ENCODE data around the gene GCNT2. TPM values are rescaled to one million over a fixed set of nuclear protein-coding genes. Genes with fewer than 3 reads are reported as not detected.
"Not testable (repeated sequence)": the region's sequence is repeated elsewhere in the genome, so short reads cannot be mapped to it uniquely, and the experiment has no call there.

Gene GCNT2
- total RNA-seq, 1 donor from 2014 or later, result 13.2 TPM

DNA sequence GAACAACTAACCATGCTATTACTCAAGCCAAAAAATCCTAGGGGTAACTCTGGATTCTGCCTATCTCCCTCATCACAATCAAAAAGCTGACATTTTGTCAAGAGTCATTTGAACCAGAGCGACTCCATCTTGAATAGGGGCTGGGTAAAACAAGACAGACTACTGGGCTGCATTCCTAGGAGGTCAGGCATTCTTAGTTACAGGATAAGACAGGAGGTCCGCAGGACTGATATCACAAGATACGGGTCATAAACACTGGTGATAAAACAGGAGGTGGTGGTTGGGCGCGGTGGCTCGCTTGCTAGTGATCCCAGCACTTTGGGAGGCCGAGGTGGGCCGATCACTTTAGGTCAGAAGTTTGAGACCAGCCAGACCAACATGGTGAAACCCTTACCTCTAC, 141.1 kb downstream of the GCNT2 start:
- Mint-ChIP-seq H3K36me3 (ENCODE audit: unreplicated experiment) (peaks cover 15% of the 10 kb centered on the region), H3K4me1 (ENCODE audit: low read depth, unreplicated experiment) (no peaks in the 10 kb centered on the region), H3K4me3 (ENCODE audit: unreplicated experiment) (no peak overlapping the region)

DNA sequence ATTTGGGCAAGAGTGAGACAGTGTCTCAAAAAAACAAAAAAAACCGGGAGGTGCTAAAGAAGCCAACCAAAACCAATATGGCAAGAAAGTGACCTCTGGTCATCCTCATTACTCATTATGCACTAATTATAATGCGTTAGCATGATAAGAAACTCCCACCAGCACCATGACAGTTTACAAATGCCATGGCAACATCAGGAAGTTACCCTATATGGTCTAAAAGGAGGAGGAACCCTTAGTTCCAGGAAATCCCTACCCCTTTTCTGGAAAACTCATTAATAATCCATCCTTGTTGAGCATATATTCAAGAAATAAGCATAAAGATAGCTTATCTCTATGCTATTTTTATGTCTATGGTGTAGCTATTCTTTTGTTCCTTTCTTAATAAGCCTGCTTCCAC, 141.6 kb downstream of the GCNT2 start:
- no peak for DNase-seq
- H3K9me3 Mint-ChIP-seq (ENCODE audit: unreplicated experiment), result peaks cover 4% of the 10 kb centered on the region
- TF ChIP-seq, protein P1, sequence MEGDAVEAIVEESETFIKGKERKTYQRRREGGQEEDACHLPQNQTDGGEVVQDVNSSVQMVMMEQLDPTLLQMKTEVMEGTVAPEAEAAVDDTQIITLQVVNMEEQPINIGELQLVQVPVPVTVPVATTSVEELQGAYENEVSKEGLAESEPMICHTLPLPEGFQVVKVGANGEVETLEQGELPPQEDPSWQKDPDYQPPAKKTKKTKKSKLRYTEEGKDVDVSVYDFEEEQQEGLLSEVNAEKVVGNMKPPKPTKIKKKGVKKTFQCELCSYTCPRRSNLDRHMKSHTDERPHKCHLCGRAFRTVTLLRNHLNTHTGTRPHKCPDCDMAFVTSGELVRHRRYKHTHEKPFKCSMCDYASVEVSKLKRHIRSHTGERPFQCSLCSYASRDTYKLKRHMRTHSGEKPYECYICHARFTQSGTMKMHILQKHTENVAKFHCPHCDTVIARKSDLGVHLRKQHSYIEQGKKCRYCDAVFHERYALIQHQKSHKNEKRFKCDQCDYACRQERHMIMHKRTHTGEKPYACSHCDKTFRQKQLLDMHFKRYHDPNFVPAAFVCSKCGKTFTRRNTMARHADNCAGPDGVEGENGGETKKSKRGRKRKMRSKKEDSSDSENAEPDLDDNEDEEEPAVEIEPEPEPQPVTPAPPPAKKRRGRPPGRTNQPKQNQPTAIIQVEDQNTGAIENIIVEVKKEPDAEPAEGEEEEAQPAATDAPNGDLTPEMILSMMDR (IDR thresholded peaks at IDR 0.05; ENCODE audit: partially characterized antibody, unreplicated experiment), result no peak
- H3K4me3 Mint-ChIP-seq (ENCODE audit: unreplicated experiment), result no peak overlapping the region
- no peaks in the 10 kb centered on the region for H3K4me1 Mint-ChIP-seq (ENCODE audit: low read depth, unreplicated experiment)
- peaks cover 15% of the 10 kb centered on the region for H3K36me3 Mint-ChIP-seq (ENCODE audit: unreplicated experiment)
- H3K27ac Mint-ChIP-seq (ENCODE audit: unreplicated experiment), result no peak overlapping the region
- peaks cover 2% of the 10 kb centered on the region for H3K27me3 Mint-ChIP-seq (ENCODE audit: unreplicated experiment)

More for the DNA sequence above, 141.1 kb downstream of the GCNT2 start:
- DNase-seq, result no peak
- Mint-ChIP-seq H3K9me3 (ENCODE audit: unreplicated experiment) (peaks cover 4% of the 10 kb centered on the region), H3K27ac (ENCODE audit: unreplicated experiment) (no peak overlapping the region), H3K27me3 (ENCODE audit: unreplicated experiment) (peaks cover 2% of the 10 kb centered on the region)
- TF ChIP-seq, protein P1 (IDR thresholded peaks at IDR 0.05; ENCODE audit: partially characterized antibody, unreplicated experiment), result no peak

DNA sequence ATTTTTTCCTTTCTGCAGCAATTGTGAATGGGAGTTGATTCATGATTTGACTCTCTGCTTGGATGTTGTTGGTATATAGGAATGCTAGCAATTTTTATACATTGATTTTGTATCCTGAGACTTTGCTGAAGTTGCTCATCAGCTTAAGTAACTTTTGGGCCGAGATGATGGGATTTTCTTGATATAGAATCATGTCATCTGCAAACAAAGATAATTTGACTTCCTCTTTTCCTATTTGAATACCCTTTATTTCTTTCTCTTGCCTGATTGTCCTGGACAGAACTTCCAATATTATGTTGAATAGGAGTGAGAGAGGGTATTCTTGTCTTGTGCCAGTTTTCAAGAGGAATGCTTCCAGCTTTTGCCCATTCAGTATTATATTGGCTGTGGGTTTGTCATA, 144.4 kb downstream of the GCNT2 start:
- H3K4me1 Mint-ChIP-seq (ENCODE audit: low read depth, unreplicated experiment); H3K27me3 Mint-ChIP-seq (ENCODE audit: unreplicated experiment); H3K9me3 Mint-ChIP-seq (ENCODE audit: unreplicated experiment); DNase-seq; H3K4me3 Mint-ChIP-seq (ENCODE audit: unreplicated experiment); H3K27ac Mint-ChIP-seq (ENCODE audit: unreplicated experiment): not testable (repeated sequence)
- H3K36me3 Mint-ChIP-seq (ENCODE audit: unreplicated experiment), result peaks cover 15% of the 10 kb centered on the region

DNA sequence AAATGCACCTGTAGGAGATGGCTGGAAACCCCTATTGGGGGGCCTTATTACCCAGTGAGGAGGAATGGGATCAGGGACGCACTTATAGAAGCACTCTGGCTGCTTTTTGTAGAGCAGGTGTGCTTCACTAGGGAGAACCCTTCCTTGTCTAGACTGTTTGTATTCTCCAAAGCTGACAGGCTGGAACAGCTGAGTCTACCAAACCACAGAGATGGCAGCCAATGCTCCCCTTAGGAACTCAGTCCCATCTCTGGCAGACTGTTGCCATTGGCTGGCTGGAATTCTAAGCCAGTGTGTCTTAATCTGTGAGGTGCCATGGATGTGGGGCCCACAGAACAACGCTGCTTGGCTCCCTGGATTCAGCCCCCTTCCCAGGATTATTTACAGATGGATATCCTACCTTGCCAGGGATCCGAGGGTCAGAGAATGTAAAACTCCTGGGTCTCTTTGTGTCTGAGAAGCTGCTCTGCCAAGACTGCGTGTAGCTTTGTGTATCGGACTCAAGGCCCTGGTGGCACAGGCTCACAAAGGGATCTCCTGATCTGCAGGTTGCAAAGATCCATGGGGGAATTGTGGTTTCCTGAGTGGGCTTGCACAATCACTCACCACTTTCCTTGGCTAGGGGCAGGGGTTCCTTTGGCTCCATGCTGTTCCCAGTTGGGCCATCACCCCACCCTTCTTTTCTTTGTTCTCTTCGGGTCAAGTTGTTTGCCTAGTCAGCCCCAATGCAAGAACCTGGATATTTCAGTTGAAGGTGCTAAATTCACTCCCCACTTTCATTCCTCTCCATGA, 147.2 kb downstream of the GCNT2 start:
- DNase-seq, result no peak

DNA sequence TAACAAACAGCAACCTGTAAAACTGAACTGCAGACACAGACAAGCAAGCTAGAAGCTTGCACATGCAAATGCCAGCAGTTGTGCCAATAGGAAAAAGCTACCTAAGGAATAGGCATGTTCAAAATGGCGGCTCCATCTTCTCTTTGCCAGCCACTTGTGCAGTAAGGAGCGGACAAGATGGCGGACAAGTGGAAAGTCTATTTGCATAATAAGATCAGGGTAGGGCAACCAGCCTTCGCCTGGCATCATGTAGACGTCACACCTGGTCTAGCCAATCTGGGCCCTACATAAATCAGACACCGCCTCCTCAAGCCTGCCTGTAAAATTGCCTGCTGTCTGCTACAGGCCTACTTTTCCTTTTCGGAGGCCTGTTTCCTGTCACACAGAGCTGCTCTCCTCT, 155.3 kb downstream of the GCNT2 start:
- no peaks in the 10 kb centered on the region for H3K9me3 Mint-ChIP-seq (ENCODE audit: unreplicated experiment)
- TF ChIP-seq, protein P1 (IDR thresholded peaks at IDR 0.05; ENCODE audit: partially characterized antibody, unreplicated experiment), result no peak
- H3K4me3 Mint-ChIP-seq (ENCODE audit: unreplicated experiment), result no peak overlapping the region
- no peak overlapping the region for H3K27ac Mint-ChIP-seq (ENCODE audit: unreplicated experiment)
- no peak for DNase-seq
- H3K4me1 Mint-ChIP-seq (ENCODE audit: low read depth, unreplicated experiment), result no peaks in the 10 kb centered on the region
- peaks cover 4% of the 10 kb centered on the region for H3K36me3 Mint-ChIP-seq (ENCODE audit: unreplicated experiment)
- no peaks in the 10 kb centered on the region for H3K27me3 Mint-ChIP-seq (ENCODE audit: unreplicated experiment)

More for the DNA sequence above, 147.2 kb downstream of the GCNT2 start:
- Mint-ChIP-seq H3K36me3 (ENCODE audit: unreplicated experiment) (peaks cover 15% of the 10 kb centered on the region), H3K4me1 (ENCODE audit: low read depth, unreplicated experiment) (no peaks in the 10 kb centered on the region), H3K27ac (ENCODE audit: unreplicated experiment) (no peak overlapping the region), H3K27me3 (ENCODE audit: unreplicated experiment) (no peaks in the 10 kb centered on the region), H3K9me3 (ENCODE audit: unreplicated experiment) (peaks cover 2% of the 10 kb centered on the region), H3K4me3 (ENCODE audit: unreplicated experiment) (no peak overlapping the region)
- TF ChIP-seq, protein P1 (IDR thresholded peaks at IDR 0.05; ENCODE audit: partially characterized antibody, unreplicated experiment), result no peak

Data from glutamatergic neuron (in vitro differentiated cells).